K562 (cell line): ENCODE results near the gene ZNF474.

Source experiments
- JUND ChIP-seq, 2 experiments: IDR thresholded peaks; 2 replicates in 1 of 2; 3 replicates in 1 of 2; pipeline ENCODE4 v1.6.1; 2011; ENCODE audit warnings: borderline replicate concordance in 2 of 2, low read depth in 2 of 2, low read length in 2 of 2, improper control_type of control experiment in 1 of 2, missing biosample characterization in 1 of 2, missing genetic modification characterization in 1 of 2, missing genetic modification reagents in 1 of 2
- ZNF518B ChIP-seq: fragments of 250-450 bp; sonication (Bioruptor Pico); IDR thresholded peaks from 2 replicates; pipeline ENCODE4 v1.5.0; 2021; ENCODE audit warnings: mild to moderate bottlenecking, moderate library complexity

GRCh38 chr5:122119205-122119604, 10.1 kb upstream of the ZNF474 start:
- TF ChIP-seq ZNF518B (CRISPR knock-in tag) (no peak), JUND (IDR thresholded peaks at IDR 0.05; ENCODE audit: borderline replicate concordance, low read depth, low read length) (no peak), JUND (tag; IDR thresholded peaks at IDR 0.05; ENCODE audit: borderline replicate concordance, low read depth, low read length) (no peak)
